Measurements from ENCODE around the gene SPRYD3.
A peak's percentile ranks its signal among the peaks of the same experiment; 100 is the strongest.

The SPRYD3 gene

DNA sequence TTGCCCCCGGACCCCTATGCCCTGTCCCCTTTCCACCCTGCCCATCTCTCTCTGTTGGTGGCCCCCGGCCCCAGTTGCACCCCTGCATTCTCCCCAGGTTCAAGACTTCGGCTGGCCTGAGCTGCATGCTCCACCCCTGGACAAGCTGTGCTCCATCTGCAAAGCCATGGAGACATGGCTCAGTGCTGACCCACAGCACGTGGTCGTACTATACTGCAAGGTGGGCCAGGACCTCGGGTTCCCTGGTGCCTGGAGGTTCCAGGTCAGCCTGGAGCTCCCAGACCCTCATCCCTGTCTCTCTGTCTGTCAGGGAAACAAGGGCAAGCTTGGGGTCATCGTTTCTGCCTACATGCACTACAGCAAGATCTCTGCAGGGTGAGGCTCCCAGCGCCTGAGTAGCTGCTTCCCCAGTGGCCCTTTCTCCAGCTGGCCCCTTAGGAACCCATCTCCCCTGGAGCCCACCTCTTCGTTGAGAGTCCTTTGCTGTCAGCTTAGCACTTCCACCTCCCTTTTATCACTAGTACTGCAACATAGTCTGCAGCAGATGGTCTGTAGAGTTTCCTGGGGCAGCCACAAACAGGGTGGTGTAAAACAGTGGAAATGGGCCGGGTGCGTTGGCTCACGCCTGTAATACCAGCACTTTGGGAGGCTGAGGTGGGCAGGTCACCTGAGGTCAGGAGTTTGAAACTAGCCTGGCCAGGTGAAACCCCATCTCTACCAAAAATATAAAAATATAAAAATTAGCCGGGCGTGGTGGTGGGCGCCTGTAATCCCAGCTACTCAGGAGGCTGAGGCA is 23.5 kb downstream of the SPRYD3 start:
- Histone ChIP-seq H3K4me3 (no peak overlapping the region), H3K27ac (peak overlapping the region in 3 of 21 experiments; percentile 15 to 95 (median 95))

GRCh38 chr12:53054112-53054878 is 24.9 kb downstream of the SPRYD3 start:
- peak overlapping the region; percentile 9 to 95 (median 83) for H3K27ac ChIP-seq

DNA sequence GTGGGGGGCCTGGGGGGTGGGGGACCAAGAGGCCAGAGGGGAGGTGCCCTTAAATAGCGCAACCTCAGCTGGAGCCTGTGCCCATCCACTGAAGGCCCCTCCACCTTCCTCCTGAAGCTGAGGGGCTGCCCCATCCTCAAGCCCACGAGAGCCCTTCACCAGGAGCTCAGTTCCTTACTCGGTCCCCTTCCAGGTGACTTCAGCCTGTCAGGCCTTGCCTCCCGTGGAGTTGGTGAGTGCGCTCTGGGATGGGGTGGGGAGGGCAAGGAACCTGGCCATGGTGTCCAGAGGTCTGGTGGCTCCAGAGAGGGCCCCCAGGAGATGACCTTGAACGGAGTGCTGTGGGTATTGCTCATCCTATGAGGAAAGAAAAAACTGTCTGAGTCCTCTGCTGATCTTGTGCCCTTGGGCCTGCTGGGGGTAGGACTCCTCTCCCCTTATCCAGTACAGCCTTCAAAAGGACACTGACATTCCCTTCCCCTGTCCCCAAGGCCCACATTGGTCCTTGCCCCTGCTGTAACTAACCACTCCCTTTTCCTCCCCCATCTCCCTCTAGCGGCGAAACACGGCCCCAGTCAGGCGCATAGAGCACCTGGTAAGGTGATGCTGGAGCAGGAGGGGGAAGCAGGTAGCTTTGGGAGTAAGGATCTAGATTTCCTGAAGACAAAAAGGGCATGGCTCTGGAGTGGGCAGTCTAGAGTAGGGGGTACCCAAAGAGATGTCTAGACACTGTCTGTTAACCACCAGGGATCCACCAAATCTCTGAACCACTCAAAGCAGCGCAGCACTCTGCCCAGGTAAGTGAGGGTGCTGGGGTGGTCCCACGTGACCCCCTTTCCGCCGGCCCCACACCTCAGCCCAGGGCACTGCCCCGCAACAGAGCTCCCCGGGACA is 25.7 kb downstream of the SPRYD3 start:
- Histone ChIP-seq H3K4me3 (peak overlapping the region; percentile 39 to 66 (median 50)), H3K27ac (peak overlapping the region; percentile 6 to 95 (median 83))

More at GRCh38 chr12:53054112-53054878, 24.9 kb downstream of the SPRYD3 start:
- H3K4me3 ChIP-seq: peak overlapping the region; percentile 39 to 66 (median 50)

GRCh38 chr12:53052419-53053217 is 26.6 kb downstream of the SPRYD3 start:
- Histone ChIP-seq H3K4me3 (peak overlapping the region in 2 of 7 experiments; percentile 4), H3K27ac (peak overlapping the region in 19 of 21 experiments; percentile 29 to 95 (median 88))

DNA sequence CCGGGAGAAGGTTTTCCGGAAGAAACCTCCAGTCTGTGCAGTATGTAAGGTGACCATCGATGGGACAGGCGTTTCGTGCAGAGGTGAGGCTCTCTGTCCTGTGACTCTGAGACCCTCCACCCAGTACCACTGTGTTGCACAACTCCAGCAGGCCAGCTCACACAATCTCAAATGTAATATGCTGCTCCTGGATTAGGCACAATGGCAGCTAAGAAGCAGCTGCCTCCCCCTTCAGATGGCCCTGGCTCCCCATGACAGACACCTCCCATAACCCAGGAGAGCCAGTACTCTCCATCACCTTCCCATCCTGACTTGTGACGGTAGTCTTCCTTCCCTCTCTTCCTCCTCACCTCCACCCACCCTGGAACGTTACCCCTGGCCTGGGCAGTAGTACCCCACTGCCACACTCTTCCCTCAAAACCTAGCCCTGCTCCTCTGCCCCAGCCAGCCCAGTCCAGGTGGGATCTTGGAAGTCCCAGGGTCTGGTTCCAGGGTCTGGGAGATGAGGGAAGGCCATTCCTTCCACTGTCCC is 27.2 kb downstream of the SPRYD3 start:
- peak overlapping the region in 3 of 7 experiments; percentile 37 to 51 (median 49) for H3K4me3 ChIP-seq
- peak overlapping the region in 20 of 21 experiments; percentile 49 to 95 (median 88) for H3K27ac ChIP-seq

- Histone ChIP-seq H3K4me3 (peak overlapping the region; percentile 20 to 51 (median 39)), H3K27ac (peak overlapping the region in 20 of 21 experiments; percentile 66 to 95 (median 88))
These were observed 27.9 kb downstream of the SPRYD3 start for GRCh38 chr12:53051058-53051880.

- Histone ChIP-seq H3K27ac (peak overlapping the region; percentile 66 to 95 (median 88)), H3K4me3 (peak overlapping the region; percentile 20 to 51 (median 39))
These were observed 28.6 kb downstream of the SPRYD3 start for GRCh38 chr12:53050426-53051057.

DNA sequence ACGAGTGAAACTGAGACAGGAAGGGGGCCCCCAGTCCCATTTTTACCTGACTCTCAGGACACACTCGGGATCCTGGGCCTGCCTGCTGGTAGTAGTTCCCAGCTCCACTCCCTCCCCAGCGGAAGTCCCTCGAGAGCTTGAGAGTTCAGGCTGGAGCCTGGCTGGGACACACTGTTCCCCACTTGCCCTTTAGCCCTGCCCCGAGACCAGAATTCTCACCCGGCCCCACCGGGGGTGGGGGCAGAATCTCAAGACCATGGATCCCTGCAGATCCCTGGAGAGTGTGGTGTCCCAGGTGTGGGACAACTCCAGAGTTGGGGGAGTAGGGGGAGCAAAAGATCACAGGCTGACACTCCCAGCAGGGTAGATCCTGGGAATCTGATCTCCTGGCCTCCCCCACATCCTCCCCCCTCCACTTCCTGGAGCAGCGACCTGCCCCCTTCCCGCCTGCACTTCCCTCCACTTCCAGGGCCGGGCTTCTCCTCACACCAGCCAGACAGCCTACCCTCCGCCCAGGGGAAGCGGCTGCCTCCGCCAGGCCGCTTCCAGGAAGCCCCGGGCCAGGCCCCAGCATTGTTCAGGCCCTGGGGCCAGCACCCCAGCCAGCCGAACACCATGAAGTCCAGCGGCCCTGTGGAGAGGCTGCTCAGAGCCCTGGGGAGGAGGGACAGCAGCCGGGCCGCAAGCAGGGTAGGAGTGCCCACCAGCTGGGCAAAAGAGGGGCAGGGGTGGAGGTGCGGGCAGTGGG is 29.4 kb downstream of the SPRYD3 start, which contains the start of gene TNS2:
Gene TNS2 (plus strand): TSS at position 495 of the 748 bp plus-strand sequence. CDS start 121 bp downstream, at position 616.
- Histone ChIP-seq H3K4me3 (peak within 1 kb of the TSS; percentile 20 to 51 (median 39)), H3K27ac (peak within 1 kb of the TSS; percentile 66 to 95 (median 88))

DNA sequence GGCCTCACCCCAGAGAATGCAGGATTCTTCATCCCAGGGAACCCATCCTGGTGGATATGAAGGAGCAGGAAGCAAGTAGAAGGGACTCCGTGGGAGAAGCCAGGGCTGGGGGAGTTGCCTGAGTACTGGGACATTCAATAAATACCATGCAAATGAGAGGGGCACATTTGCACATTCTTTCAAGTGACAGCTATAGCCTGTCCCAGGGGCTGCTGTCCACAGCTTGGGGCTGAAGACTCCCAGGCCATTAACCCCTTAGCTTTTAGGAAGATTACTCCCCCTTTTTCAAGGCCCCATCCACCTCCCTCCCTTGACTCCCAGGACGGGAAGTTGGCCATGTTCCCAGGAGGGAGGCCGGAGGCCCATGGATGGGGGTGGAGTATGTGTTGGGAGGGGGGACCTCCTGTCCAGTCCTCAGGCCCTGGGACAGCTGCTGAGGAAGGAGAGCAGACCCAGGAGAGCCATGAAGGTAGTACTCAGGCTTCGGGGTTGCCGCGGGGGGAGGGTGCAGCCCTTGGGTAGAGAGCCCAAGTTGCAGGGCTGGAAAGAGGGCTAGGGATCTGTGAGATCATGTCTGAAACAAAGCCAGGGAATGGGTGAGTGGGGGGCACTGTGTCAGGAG is 30.3 kb downstream of the SPRYD3 start:
- H3K4me3 ChIP-seq: peak overlapping the region in 6 of 7 experiments; percentile 20 to 51 (median 40)
- H3K27ac ChIP-seq: peak overlapping the region in 20 of 21 experiments; percentile 66 to 95 (median 88)

DNA sequence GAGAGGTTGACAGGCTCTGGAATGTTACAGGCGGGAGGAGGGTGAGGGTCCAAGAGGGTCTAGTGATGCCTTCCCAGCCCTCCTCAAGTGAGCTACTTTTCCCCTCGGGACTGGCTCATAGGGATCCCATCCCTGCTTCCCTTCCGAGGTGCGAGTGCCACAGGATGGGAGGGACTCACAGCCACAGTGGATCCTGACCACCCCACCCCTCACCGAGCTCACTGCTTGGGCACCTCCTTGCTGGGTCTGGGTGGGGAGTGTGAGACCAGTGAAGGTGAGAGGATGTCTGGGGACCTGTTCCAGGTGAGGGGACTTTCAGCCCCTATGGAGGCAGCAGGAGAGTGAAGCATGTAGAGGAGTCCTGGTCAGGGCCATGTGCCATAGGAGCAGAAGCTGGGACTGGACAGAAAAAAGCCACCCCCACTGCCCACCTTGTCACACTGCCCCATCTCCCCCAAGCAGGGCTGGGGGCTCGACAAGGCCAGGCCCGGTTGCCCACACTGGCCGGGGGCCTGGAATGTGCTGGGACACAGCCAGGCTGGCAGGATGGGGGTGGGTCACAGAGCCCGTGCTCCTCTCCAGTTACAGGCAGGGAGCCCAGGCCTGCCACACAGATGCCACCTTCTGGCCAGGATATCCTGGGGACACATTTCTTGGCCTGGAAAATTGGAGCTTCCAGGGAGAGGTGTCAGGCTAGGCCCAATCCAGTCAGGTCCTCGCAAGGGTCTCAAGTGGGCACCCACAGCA is 31.0 kb downstream of the SPRYD3 start:
- H3K27ac ChIP-seq: peak overlapping the region; percentile 66 to 95 (median 88)
- H3K4me3 ChIP-seq: peak overlapping the region; percentile 36 to 51 (median 40)

GRCh38 chr12:53047221-53048032 is 31.8 kb downstream of the SPRYD3 start:
- peak overlapping the region; percentile 66 to 99 (median 89) for H3K27ac ChIP-seq
- peak overlapping the region; percentile 36 to 60 (median 47) for H3K4me3 ChIP-seq

- Histone ChIP-seq H3K4me3 (peak overlapping the region; percentile 42 to 60 (median 56)), H3K27ac (peak overlapping the region; percentile 78 to 99 (median 89))
These were observed 32.5 kb downstream of the SPRYD3 start for GRCh38 chr12:53046655-53047220.

- peak overlapping the region in 20 of 21 experiments; percentile 78 to 99 (median 90) for H3K27ac ChIP-seq
- peak overlapping the region in 4 of 7 experiments; percentile 50 to 60 (median 56) for H3K4me3 ChIP-seq
These were observed 33.5 kb downstream of the SPRYD3 start for GRCh38 chr12:53045696-53046045.
